GM12865 (cell line): ENCODE data around the gene USP17L30.

Experiments used
- DNase-seq: peaks from one replicate; pipeline ENCODE4 v3.0.0; 2010; ENCODE audit warnings: low read depth
- H3K4me3 ChIP-seq: 2 replicates; pipeline ENCODE4 v1.5.1; 2011; ENCODE audit warnings: mild to moderate bottlenecking, low read depth, low read length, control low read depth
- TF ChIP-seq, protein P1 (sequence below): IDR thresholded peaks from 2 replicates; pipeline ENCODE4 v1.5.1; 2011; ENCODE audit warnings: low read length, control low read depth, low read depth, inconsistent platforms; ENCODE audit not compliant: insufficient read depth; ENCODE audit errors: missing control alignments

The USP17L30 gene

DNA sequence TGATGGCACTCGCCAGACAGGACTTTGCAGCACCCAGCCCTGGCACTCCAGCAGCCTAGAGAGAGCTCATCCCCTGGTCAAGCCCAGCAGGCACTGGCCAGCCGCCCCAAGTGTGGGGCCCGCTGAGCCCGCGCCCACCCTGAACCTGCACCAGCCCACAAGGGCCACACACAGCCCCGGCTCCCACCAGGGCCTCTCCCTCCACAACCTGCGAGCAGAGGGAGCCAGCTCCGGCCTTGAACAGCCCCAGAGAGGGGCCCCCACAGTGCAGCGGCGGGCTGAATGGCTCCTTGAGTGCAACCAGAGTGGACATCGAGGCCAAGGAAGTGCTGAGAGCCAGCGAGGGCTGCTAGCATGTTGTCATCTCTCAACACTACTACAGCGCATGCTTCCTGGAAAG lies 46.9 kb downstream of the USP17L30 start:
- H3K4me3 ChIP-seq = no peak overlapping the region
- no peak for DNase-seq
- TF ChIP-seq, protein P1, sequence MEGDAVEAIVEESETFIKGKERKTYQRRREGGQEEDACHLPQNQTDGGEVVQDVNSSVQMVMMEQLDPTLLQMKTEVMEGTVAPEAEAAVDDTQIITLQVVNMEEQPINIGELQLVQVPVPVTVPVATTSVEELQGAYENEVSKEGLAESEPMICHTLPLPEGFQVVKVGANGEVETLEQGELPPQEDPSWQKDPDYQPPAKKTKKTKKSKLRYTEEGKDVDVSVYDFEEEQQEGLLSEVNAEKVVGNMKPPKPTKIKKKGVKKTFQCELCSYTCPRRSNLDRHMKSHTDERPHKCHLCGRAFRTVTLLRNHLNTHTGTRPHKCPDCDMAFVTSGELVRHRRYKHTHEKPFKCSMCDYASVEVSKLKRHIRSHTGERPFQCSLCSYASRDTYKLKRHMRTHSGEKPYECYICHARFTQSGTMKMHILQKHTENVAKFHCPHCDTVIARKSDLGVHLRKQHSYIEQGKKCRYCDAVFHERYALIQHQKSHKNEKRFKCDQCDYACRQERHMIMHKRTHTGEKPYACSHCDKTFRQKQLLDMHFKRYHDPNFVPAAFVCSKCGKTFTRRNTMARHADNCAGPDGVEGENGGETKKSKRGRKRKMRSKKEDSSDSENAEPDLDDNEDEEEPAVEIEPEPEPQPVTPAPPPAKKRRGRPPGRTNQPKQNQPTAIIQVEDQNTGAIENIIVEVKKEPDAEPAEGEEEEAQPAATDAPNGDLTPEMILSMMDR = no peak
